MM.1S (cell line): Measurements from ENCODE around the gene TTLL5.
A peak's percentile ranks its signal among the peaks of the same experiment; 100 is the strongest.

Experiments used
- DNase-seq: peaks from one replicate; pipeline ENCODE4 v3.0.0-alpha.2; 2015
- H2AFZ ChIP-seq: fragments of 300-600 bp; sonication (generic); 2 replicates; pipeline ENCODE4 v1.6.0; 2016; ENCODE audit warnings: antibody characterized with exemption, low read length
- H3F3A ChIP-seq: fragments of 300-600 bp; sonication (generic); 2 replicates; pipeline ENCODE4 v1.6.1; 2016; ENCODE audit warnings: mild to moderate bottlenecking, antibody characterized with exemption, low read length, moderate library complexity, mixed read lengths; ENCODE audit not compliant: insufficient read depth
- H3K27ac ChIP-seq: fragments of 300-600 bp; sonication (generic); 2 replicates; pipeline ENCODE4 v1.5.1; 2016; ENCODE audit warnings: mild to moderate bottlenecking, low read length
- H3K27me3 ChIP-seq: fragments of 300-600 bp; sonication (generic); replicated peaks from 2 replicates; pipeline ENCODE4 v1.6.0; 2016; ENCODE audit warnings: low read length; ENCODE audit not compliant: insufficient read depth
- H3K36me3 ChIP-seq: fragments of 300-600 bp; sonication (generic); replicated peaks from 2 replicates; pipeline ENCODE4 v1.6.1; 2016; ENCODE audit warnings: mild to moderate bottlenecking, low read length, mixed read lengths; ENCODE audit not compliant: insufficient read depth
- H3K4me1 ChIP-seq: fragments of 300-600 bp; sonication (generic); 2 replicates; pipeline ENCODE4 v1.6.1; 2016; ENCODE audit warnings: low read length, mixed read lengths
- H3K4me2 ChIP-seq: fragments of 300-600 bp; sonication (generic); 2 replicates; pipeline ENCODE4 v1.6.0; 2016; ENCODE audit warnings: low read depth, low read length
- H3K4me3 ChIP-seq: fragments of 300-600 bp; sonication (generic); 2 replicates; pipeline ENCODE4 v1.5.1; 2016; ENCODE audit warnings: low read length, mixed read lengths
- H3K79me2 ChIP-seq: fragments of 300-600 bp; sonication (generic); 2 replicates; pipeline ENCODE4 v1.6.1; 2016; ENCODE audit warnings: mixed run types, low read length, mixed read lengths
- H3K9ac ChIP-seq: fragments of 300-600 bp; sonication (generic); 2 replicates; pipeline ENCODE4 v1.6.1; 2016; ENCODE audit warnings: low read length, mixed read lengths
- H3K9me2 ChIP-seq: fragments of 300-600 bp; sonication (generic); replicated peaks from 2 replicates; pipeline ENCODE4 v1.6.1; 2016; ENCODE audit warnings: mild to moderate bottlenecking, low read length, mixed read lengths; ENCODE audit not compliant: insufficient read depth
- H3K9me3 ChIP-seq: fragments of 300-600 bp; sonication (generic); replicated peaks from 2 replicates; pipeline ENCODE4 v1.6.1; 2016; ENCODE audit warnings: mild to moderate bottlenecking, low read length, mixed read lengths; ENCODE audit not compliant: insufficient read depth
- H4K20me1 ChIP-seq: fragments of 300-600 bp; sonication (generic); 2 replicates; pipeline ENCODE4 v1.6.1; 2016; ENCODE audit warnings: mild to moderate bottlenecking, low read length, moderate library complexity, mixed read lengths; ENCODE audit not compliant: insufficient read depth
- EZH2 ChIP-seq: fragments of 300-600 bp; sonication (generic); optimal IDR thresholded peaks from 2 replicates; pipeline ENCODE3; 2017; ENCODE audit warnings: low read depth, mild to moderate bottlenecking, antibody characterized with exemption, low read length, mixed read lengths
- EZH2phosphoT487 ChIP-seq: fragments of 300-600 bp; sonication (generic); IDR thresholded peaks from 2 replicates; pipeline ENCODE4 v1.6.1; 2018; ENCODE audit warnings: antibody characterized with exemption, low read length
- TF ChIP-seq, protein P1 (sequence below): fragments of 300-600 bp; sonication (generic); IDR thresholded peaks from 2 replicates; pipeline ENCODE4 v1.5.1; 2016; ENCODE audit warnings: antibody characterized with exemption, low read length, mixed read lengths

Gene TTLL5

DNA sequence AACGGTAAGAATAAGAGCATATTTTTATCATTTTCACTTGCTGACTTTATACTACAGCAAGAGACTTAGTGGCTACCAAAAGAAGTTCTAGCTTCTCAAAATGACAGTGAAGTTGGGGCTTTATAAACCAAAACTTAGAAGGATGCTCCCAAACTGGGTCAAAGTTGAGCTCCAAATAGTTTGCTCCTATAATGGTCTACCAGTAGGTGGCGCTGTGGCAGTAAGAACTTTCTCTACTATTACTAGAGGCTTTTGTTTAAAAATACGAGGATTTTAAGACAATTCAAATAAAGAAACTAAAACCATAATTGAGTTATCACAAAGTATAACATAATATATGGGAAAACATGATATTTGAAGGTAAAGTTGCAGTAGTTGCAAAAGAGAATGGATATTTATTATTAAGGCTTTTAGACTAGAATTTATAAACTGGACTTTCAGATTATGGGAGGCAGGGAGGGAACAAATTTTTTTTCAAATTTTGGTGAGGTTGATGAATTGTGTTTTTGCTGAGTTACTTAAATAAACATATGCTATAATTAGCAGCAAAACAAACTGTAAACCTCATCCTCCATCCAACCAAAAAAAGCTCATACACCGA lies 245.7 kb downstream of the TTLL5 start:
- no peaks in the 10 kb centered on the region for H3K9me2 ChIP-seq
- no peaks in the 10 kb centered on the region for H3K4me1 ChIP-seq
- no peak overlapping the region for H3K4me3 ChIP-seq
- H3F3A ChIP-seq: no peaks in the 10 kb centered on the region
- H4K20me1 ChIP-seq: no peaks in the 10 kb centered on the region
- no peaks in the 10 kb centered on the region for H3K9me3 ChIP-seq
- no peak overlapping the region for H3K27ac ChIP-seq
- H3K36me3 ChIP-seq: no peaks in the 10 kb centered on the region
- TF ChIP-seq EZH2phosphoT487: no peak
- TF ChIP-seq, protein P1, sequence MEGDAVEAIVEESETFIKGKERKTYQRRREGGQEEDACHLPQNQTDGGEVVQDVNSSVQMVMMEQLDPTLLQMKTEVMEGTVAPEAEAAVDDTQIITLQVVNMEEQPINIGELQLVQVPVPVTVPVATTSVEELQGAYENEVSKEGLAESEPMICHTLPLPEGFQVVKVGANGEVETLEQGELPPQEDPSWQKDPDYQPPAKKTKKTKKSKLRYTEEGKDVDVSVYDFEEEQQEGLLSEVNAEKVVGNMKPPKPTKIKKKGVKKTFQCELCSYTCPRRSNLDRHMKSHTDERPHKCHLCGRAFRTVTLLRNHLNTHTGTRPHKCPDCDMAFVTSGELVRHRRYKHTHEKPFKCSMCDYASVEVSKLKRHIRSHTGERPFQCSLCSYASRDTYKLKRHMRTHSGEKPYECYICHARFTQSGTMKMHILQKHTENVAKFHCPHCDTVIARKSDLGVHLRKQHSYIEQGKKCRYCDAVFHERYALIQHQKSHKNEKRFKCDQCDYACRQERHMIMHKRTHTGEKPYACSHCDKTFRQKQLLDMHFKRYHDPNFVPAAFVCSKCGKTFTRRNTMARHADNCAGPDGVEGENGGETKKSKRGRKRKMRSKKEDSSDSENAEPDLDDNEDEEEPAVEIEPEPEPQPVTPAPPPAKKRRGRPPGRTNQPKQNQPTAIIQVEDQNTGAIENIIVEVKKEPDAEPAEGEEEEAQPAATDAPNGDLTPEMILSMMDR: peak; percentile 64
- H2AFZ ChIP-seq: no peak overlapping the region
- H3K27me3 ChIP-seq: no peaks in the 10 kb centered on the region
- H3K9ac ChIP-seq: no peak overlapping the region
- DNase-seq: peak; percentile 48
- H3K4me2 ChIP-seq: no peak overlapping the region
- no peaks in the 10 kb centered on the region for H3K79me2 ChIP-seq

DNA sequence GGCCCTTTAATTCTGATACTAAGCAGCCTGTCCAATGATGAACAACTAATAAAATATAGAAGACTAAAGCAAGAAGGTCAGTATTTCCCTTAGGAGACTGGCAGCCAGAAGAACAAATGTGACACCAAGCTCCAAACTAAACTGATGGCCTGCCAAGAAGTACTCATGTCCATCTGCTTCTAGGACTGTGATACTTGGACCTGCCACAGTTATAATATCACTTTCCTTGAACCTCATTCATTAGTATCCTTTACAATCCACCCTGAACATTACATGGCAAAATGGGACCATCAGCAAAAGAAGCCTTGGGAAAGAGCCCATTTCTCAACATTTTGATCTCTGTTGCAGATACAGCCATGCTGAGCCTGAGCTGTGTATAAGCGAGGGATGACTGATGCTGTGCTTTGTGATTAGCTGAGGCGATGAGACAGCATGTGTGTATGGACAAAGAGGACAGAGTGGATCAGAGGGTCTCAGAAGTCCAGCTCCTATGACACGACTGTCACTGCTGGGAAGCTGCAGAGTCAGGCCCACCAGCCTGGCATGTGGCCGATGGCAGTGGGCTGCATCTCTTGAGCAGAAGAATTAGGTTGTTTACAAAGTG lies 246.8 kb downstream of the TTLL5 start:
- Histone ChIP-seq H3K4me3 (no peak overlapping the region), H3K9me2 (no peaks in the 10 kb centered on the region), H4K20me1 (no peaks in the 10 kb centered on the region), H3K9ac (no peak overlapping the region), H3F3A (no peaks in the 10 kb centered on the region), H3K36me3 (no peaks in the 10 kb centered on the region), H3K27ac (no peak overlapping the region), H3K79me2 (no peaks in the 10 kb centered on the region), H3K9me3 (no peaks in the 10 kb centered on the region), H3K4me1 (no peaks in the 10 kb centered on the region), H3K27me3 (no peaks in the 10 kb centered on the region), H3K4me2 (no peak overlapping the region), H2AFZ (no peak overlapping the region)
- DNase-seq: no peak
- TF ChIP-seq, protein P1: no peak
- TF ChIP-seq EZH2phosphoT487: no peak
- TF ChIP-seq EZH2: no peak

DNA sequence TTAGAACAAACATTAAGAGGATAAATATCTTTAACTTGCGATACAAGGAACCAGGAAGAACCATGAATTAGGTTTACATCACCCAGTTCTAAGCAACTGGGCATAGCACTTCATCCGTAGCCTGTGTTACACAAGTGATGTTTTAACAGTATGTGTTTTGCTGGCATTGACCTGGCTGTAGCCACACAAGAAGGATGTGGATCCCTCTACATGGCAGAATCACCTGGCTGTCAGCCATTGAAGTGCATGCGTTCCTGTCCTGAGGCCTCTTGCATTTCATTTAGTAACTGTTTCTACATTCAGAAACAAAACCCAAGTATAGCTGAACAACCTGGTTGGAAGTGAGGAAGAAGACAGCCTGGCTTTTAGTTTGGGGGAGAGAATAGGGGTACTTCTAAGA lies 248.6 kb downstream of the TTLL5 start:
- TF ChIP-seq EZH2: no peak
- TF ChIP-seq, protein P1: no peak
- no peak for TF ChIP-seq EZH2phosphoT487
- H3K4me2 ChIP-seq: no peak overlapping the region
- H3K9me2 ChIP-seq: no peaks in the 10 kb centered on the region
- H4K20me1 ChIP-seq: no peaks in the 10 kb centered on the region
- H3K79me2 ChIP-seq: no peaks in the 10 kb centered on the region
- no peaks in the 10 kb centered on the region for H3K36me3 ChIP-seq
- H3K27me3 ChIP-seq: no peaks in the 10 kb centered on the region
- no peak overlapping the region for H2AFZ ChIP-seq
- no peaks in the 10 kb centered on the region for H3K9me3 ChIP-seq
- no peak for DNase-seq
- no peaks in the 10 kb centered on the region for H3F3A ChIP-seq
- H3K27ac ChIP-seq: no peak overlapping the region
- H3K4me1 ChIP-seq: no peaks in the 10 kb centered on the region
- no peak overlapping the region for H3K9ac ChIP-seq
- H3K4me3 ChIP-seq: no peak overlapping the region
